ENCODE data around the gene MAPK8IP1.

GRCh38 chr11:45928535-45929215, 43.2 kb downstream of the MAPK8IP1 start:
- no peak for TF ChIP-seq CTCF (IDR thresholded peaks at IDR 0.05; ENCODE audit: insufficient read depth, low read length)
- no peak for TF ChIP-seq POLR2AphosphoS5 (IDR thresholded peaks at IDR 0.05; ENCODE audit: low read depth)
- no peak for TF ChIP-seq GABPA (IDR thresholded peaks at IDR 0.05; ENCODE audit: low read depth)
- TF ChIP-seq SPI1 (IDR thresholded peaks at IDR 0.05; ENCODE audit: borderline replicate concordance, low read depth) = no peak

Measured in HL-60 (cell line).